HG03025 (cell line): ENCODE measurements around the gene HEMK1.

Experiments
- ATAC-seq: cut with Tn5 transposase; IDR thresholded peaks from one replicate; pipeline ENCODE4 v1.9.1; 2021; ENCODE audit warnings: mild to moderate bottlenecking, moderate library complexity; ENCODE audit not compliant: unreplicated experiment, low FRiP score

Gene HEMK1

DNA sequence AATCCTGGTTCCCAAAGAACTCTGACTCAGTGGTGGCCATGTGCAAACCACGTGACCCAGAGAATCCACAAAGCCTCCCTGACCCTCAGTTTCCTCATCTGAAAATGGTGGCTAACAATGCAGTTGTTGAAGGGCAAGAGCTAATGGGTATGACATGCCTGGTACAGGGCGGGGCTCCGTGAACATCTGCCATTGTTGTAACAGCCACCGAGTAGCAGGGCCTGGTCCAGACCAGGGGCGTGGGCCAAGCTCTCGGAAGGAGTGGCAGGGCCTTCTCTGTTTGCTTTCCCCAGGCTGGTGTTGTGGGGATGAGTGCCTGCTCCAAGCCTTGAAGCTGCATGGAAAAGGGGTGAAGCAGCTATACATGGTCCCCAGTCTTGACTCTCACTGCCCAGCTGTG is 61.1 kb downstream of the HEMK1 start:
- no peak for ATAC-seq

DNA sequence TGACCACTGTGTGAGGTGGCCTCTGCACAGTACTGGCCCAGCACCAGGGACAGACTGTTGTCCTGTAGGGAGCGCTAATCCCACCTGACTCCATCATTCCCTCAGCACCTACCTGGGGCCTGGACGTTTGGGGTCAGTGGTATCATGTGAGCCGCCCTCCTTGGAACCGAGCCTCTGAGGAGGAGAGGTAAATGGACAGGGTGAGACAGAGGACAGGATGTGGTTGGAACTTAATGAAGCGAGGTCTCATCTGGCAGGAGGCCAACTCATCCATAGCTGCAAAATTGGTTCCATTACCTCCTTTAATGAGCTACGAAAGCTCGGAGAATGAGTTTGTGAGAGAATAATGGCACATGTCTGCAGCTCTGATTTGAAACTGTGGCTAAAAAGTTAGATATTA is 61.6 kb downstream of the HEMK1 start:
- no peak for ATAC-seq

DNA sequence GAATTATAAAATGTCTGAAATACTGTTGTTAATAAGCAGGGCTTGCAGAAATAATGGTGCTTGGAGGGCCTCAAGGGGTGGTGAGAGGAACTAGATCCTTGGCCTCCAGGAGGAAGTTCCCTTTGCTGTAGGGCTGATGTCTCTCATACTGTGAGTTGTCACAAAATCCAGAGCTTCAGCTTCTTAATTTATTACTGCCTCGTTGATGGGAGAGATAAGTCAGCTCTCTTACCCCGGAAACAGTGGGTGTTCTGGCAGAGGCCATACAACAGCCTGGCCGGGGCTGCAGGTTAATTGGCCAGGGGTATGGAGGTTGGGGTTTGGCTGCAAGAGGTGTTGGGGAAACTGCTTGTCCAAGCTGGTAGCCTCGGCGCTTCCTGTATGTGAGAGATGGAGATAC is 63.1 kb downstream of the HEMK1 start:
- no peak for ATAC-seq

- ATAC-seq = no peak
Observed at GRCh38 chr3:50633230-50633790, 64.0 kb downstream of the HEMK1 start.

GRCh38 chr3:50635066-50635465 is 65.7 kb downstream of the HEMK1 start:
- no peak for ATAC-seq

DNA sequence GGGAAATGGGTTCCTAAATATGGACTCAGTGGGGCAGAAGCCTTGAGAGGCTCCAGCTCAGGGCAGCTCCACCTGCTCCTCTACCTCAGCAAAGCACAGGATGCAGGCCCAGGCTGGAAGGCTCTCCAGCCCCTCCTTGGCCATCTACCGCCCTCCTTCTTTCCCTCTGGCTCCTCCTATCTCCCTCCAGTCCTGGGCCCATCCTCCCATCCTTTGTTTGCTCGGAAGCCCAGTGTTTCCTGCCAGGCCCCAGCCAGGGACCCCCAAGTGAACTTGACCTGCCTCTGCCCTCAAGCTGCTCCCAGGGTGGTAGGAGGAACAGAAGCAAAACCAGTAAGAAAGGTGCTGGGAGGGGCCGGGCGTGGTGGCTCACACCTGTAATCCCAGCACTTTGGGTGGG is 67.7 kb downstream of the HEMK1 start:
- ATAC-seq = no peak

DNA sequence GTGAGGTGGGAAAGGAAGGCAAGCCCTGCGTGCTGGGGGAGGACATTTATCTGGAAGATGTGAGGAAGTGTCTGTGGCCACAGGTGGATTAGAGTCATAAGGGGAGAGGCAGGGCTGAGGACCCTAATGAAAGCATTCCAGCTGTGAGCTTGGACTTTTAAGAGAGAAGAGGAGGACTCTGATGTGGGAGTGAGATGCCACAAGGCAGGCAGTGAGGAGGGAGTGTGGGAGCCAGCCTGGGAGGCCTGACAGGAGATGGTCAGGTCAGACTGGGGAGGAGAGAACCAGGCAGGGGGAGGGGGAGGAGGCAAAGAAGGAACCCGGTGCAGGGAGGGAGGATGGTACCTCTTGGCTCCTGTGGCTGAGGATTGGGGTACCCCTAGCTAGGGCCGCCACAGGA is 68.6 kb downstream of the HEMK1 start:
- no peak for ATAC-seq

- no peak for ATAC-seq
Observed at GRCh38 chr3:50639055-50639494, 69.8 kb downstream of the HEMK1 start.

- no peak for ATAC-seq
Observed at GRCh38 chr3:50642382-50642781, 73.1 kb downstream of the HEMK1 start.

GRCh38 chr3:50644561-50644960 is 75.2 kb downstream of the HEMK1 start:
- ATAC-seq = no peak

DNA sequence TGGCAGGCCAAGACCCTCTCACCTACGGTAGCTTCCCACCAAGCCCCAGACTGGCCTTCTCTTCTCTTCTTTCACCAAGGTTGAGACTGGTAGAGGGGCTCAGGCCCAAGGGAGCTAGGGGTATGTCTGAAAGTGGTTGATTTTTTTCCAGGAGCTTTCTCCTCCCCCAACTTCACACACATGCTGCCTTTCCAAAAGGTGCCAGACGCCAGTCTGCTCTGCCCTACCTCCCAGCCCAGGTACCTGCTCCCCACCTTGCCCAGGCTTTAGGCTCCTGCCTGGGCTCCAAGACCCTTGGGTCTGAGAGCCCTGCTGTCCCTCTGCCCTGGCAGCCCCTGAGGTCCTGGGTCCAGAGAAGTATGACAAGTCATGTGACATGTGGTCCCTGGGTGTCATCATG is 76.1 kb downstream of the HEMK1 start:
- no peak for ATAC-seq
